ENCODE data around the gene EMC8.
A peak's percentile ranks its signal among the peaks of the same experiment; 100 is the strongest.

The EMC8 gene

DNA sequence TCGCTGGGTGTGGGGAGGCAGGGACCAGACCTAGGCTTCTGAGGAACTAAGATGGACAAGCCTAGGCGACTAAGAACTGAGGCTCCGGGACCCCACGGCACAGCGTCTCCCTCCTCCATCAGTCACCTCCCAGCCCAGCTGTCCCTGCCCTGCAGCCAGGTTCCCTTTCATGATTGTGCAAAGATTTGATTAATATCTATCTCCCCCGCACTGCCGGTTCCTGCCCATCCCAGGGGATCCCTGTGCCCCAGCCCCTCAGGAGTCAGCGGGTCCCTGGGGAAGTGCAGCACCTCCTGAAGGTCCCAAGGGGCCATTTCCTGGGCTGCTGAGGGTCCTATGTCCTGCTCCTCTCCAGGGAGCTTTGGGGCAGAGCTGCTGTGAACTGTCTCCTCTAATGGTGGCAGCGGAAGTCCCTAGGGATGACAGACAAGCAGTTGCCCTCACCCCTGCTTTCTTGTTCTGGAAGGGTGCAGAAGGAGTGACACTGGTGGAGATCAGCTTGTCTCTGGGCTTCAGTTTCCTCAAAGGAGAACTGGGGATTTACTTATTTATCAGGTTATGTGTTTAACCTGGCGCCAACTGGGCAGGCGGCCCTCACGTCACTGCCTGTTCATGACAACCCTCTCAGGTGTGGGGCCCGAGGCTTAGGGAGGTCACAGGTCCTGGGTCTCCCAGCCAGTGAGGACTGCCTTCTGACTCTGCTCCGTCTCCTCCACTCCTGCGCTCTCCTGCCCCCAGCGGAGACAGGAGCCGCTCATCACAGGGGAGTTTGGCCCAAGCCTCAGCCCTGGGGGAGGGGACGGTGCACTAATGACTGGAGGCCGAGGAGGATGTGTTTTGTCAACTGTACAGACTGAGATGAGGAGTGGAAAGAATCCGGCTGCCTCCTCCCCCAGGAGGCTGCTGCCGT lies 46.6 kb downstream of the EMC8 start:
- DNase-seq, result no peak

DNA sequence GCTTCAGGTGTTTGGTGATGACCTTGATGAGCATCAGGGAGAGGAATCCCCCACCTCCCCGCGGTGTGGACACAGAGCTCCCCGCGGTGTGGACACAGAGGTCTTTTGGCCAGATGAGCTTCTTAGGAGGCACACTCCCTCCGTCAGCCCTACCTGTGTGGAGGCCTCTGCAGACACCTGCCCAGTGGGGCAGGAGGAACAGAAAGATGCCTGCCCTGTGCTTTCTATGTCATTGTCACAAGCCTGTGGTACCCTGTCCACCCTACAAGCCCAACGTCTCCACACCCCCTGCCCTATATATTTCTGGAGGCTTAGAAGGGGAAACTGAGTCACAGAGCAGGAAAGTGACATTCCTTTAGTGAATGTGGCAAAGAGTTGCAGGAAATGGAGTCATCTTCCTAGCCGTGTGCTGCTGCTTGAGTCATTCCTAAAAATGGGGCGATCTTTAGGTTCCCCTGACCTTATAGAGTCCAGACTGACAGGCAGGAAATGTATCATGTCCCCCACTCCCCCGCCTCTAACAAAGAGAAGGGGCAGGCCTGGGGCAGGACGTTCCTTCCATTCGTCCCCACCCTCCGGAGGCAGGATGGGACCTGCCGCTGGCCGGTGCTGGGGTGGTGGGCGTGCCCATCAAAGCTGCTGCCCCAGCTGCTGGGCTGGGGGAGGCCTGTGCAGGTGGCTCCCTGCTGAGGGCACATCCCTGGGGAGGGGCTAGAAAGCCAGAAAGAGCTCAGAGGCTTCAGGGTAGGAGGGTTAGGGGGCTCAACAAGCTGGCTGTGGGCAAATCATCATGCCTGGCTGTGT lies 47.4 kb downstream of the EMC8 start:
- no peak for DNase-seq

DNA sequence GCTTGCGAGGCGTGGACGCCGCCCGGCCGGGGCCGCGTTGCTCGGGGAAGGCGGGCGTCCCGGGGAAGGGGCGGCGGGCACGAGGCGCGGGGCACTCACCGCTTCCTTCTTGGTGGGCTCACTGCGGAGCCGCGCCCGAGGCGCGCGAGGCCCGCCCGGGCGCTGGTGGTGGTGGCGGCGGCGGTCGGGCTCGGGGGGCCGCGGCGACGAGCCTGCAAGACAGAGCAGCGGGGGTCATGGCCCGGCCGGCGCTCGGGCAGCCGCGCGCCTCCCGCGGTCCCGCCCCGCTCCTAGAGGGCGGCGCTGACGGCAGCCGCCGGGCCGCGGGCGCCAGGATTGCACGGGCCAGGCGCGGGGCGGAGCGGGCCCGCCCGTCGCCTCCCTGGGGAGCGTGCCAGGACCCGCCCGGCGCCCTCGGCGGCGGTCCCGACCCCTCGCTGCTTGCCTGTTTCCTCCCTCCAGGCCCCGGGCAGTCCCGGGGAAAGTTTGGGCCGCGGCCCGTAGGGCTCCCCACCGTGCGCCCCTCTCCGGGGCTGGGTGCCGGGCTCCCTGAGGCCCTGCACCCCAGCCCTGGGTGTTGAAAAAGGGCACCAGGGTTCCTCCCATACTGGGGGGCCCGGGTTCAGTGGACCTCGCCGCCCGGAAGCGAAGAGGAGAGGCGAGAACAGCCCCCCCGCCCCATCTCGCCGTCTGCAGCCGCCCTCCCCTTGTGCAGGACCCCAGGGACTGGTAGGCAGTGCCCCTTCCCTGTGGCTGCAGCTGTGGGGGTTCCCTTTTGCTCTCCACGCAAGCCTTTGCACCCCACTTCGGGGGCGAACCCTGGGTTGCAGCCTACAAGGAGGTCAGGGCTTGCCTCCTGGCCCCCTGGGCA lies 48.3 kb downstream of the EMC8 start, which contains the start of gene C16orf74:
Gene C16orf74 (minus strand): TSS at position 270 of the 871 bp plus-strand sequence. CDS start 15,879 bp downstream, outside the sequence.
- DNase-seq, result peak; percentile 48

DNA sequence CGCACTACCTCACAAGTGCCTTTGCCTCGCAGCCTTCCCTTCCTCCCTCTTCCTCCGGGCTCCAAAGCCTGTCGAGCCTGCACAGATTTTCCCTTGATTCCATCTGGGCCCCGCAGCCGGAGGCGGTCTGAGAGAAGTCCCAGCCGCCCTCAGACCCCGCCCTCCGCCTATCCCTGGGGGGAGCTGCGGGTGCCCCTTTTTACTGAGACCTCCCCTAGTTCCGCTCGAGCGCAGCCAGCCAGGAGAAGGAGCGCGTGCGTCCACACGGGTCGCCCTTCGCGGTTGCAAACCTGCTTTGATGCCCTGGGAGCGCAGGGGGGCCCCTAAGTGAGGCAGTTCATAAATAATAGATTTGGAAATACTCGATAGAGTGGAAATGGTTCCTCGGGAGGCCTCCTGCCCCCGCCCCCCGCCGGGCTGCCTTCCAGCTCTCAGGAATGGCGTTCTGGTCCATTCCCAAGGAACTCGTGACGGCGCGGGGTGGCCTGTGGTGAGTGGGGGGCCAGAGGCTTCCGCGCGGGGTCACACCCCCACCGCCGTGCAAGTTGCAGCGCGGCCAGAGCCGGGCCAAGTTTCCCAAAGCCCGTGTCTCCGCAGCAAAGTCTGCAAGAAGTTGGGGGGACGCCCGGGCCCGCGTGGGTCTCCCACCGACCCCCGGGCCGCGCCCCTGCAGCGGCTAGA lies 49.1 kb downstream of the EMC8 start:
- DNase-seq, result peak; percentile 28

DNA sequence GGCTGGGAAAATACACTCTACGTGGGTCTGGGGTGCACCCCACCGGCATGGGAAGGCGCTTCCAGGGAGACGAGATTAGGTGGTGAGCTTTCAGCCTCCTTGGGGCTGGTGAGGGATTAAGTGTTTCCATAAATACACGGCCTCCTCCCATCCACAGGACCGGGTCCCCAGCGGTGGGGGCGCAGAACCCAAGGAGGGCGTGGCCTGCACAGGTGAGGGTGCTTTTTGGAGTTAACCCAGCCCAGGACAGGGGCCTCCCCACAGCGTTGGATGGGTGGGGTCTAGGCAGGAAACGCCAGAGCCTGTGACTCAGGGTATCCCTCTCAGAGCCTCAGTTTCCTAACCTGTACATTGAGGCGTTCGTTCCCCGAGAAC lies 49.6 kb downstream of the EMC8 start:
- no peak for DNase-seq

DNA sequence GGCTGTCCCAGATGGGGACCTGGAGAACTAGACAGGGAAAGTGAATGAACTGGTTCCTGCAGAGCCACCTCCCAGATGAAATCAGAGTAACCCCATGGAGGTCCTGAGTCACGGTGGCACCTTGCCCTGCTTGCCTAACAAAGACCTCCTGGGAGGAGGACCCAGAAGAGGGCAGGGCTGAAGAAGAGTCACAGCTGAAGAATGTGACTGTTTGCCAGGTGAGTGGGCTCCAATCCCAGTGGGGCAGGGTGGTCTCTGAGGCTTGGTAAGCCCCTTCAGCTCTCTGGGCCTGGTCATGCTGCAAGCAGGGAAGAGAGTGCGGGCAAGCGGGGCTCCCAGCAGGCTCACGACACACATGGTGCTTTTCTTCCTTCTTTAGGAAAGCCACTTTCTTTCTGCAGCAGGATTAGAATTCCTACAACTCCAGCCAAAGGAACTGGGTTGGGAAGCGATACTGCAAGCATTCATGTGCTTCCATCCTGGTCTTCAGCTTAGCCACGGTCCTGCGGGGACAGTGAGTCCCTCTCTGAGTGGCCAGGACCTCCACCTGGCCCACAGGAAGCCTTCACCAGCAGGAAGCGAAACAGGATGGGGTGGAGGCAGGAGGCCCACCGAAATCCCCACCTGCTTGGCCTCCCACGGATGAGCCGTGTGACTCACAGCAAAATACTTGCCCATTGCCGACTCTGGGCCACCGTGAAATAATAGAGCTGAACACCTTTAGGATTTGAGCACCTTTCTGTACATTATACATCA lies 52.7 kb downstream of the EMC8 start:
- no peak for DNase-seq

DNA sequence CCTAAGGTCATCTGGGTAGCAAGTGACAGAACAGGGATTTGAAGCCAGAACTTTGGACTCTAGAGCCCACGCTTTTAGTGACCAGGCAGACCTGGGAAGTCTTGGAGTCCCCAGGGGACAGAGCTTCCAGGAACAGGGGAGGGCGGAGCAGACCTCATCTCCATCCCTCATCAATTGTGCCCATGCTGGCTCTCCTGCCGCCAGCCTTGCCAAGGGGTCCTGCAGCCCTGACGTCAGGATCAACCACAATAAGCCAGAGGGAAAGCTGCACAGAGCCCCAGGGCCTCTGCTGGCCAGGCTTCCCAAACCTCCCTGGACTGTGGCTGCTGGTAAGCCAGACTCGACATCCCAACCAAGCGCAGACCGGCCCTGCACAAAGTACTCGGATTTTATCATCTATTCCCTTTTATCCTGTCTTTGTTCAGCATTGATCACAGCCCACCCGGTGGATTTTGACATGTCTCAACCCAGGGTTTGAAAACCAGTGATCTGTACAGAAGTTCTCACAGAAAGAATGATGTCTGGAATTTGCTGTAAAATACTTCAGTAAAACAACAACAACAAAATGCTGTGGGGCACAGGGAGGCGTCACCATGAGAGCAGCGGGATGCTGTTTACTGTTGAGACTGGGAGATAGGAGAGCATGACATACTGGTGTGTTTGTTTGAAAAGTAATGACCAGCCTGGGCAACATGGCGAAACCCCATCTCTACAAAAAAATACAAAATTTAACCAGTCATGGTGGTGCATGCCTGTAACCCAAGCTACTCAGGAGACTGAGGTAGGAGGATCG lies 60.2 kb downstream of the EMC8 start:
- DNase-seq, result no peak

DNA sequence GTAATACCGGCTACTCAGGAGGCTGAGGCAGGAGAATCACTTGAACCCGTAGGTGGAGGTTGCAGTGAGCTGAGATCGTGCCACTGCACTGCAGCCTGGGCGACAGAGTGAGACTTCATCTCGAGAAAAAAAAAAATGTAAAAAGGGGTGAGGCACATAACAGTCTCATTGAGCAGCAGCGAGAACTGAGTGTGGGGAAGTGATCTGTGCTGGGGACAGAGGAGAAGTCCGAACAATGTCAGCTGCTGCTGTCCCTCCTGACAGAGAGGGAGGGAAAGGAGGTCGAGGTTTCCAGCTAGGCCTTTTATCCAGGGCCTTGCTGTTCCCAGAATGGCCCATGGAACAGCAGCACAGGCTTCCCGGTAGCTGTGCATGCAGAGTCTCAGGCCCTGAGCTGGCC lies 62.4 kb downstream of the EMC8 start:
- DNase-seq, result no peak

DNA sequence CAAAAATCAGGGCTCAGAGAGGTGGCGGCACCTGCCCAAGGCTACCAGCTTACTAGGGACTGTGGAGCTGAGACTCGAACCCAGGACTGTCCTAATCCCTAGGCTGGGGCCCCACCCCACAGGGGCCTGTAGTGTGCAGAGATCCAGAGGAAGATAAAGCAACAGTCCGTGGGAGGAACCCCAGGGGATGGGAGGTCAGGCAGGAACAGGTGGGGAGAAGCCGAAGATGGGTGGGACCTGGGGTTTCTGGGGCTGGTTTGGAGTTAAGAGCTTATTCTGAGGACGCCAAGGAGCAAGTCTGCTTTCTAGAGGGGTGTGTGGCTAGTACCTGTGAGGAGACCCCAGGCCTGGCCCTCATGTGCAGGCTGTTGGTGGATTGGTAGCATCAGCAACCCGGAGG lies 63.4 kb downstream of the EMC8 start:
- no peak for DNase-seq

DNA sequence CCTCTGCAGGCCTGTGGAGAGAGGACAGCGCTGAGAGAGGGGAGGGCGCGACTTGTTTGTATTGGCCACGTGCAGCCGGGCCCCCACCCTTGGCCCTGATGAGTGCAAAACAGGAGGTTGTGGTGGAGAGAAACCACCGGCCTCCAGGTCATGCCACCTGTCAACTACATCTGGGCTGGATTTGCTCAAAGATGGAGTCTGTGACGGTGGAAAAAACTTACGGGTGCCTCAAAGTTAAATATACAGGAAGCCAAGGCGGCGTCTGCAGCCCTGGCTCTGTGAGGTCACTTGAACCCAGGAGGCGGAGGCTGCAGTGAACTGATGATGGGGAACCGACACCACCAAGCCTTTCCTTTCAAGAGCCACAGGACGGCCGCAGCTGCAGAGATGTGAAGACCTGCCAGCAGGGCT lies 64.1 kb downstream of the EMC8 start:
- peak; percentile 41 for DNase-seq

DNA sequence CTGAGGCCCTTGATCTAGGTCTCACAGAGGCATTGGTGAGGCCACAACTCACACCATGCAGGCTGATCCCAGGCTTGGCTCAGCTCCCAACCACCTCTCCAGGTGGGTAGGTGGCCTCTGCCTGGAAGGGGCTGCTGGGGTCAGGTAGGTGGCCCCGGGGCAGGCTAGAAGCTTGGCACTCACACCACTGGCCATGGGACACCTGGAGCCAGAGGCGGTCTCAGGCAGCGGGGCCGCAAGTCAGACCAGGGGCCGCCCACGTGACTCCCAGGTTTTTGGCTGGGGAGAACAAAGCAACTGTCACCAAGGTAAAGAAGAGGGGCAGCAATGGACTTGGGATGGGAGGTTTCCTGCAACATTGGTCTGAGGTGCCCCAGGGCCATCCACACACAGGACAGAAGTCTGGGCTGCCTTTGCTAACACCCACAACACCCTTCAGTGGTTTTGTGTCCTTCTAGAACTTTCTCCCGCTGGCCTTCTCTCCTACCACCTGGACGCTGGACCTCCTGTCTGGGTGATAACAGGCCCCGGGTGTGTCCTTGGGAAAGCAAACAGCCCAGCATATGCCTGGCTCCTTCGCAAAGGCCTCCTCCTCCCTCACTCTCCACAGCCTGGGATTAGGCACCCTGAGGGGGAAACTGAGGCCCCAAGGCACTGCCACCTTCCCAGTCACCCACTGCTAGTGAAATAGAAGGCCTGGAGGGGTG lies 64.9 kb downstream of the EMC8 start:
- DNase-seq, result no peak

DNA sequence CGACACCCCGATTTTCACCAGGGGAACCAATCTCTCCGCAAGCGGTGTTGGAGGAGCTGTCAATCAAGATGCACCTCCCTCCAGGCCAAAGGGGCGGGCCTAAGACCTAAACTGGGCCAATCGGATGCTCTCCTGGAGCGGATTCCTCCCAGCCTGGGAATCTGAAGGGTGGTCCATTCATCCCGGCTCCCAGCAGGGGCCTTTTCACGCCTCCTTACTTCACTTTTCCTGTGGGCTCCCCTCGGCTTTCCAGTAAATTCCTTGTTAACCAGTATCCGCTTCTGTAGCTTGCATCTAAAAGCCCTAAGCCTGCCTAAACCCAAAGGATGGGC lies 65.5 kb downstream of the EMC8 start:
- no peak for DNase-seq

DNA sequence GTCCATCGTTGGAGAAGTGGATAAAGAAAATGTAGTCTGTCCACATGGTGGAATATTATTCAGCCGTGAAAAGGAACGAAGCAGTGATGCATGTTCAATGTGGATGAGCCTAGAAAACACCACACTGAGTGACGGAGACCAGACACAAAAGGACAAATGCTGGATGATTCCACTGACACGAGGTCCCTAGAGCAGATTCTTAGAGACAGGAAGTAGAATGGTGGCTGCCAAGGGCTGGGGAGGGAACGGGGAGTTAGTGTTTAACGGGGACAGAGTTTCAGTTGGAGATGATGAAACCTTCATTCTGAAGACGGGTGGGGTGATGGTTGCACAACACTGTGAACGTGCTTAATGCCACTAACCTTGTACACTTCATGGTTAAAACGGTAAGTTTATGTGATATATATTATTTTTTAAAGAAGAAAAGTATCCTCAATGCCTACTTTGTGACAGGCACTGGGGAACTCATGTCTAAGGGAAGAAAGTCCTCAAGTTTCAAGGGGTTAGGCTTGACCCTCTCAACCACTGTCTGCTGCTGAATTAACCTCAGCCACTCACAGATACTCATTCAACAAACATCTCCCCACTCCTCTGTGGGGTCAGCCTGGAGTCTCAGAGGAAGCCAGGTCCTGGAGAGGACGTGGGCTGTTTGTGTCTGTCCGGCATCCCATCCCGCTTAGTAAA lies 66.0 kb downstream of the EMC8 start:
- DNase-seq, result no peak

DNA sequence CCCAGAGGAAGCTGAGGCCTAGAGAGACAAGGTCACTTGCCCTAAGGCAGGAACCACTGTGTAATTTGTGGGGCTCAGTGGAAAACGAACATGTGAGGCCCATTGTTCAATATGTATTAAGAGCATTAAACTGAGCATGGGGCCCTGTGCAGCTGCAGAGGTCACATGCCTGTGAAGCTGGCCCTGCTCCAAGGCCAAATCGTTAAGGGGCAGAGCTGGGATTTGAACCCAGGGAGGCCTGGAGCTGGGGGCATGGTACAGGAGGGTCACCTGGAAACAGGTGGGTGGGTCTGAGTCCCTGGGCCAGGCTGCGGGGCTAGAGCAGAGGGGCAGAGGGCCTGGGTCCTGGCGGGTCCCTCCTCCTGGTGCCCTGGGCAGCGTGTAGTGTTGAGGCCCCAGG lies 68.2 kb downstream of the EMC8 start:
- no peak for DNase-seq

DNA sequence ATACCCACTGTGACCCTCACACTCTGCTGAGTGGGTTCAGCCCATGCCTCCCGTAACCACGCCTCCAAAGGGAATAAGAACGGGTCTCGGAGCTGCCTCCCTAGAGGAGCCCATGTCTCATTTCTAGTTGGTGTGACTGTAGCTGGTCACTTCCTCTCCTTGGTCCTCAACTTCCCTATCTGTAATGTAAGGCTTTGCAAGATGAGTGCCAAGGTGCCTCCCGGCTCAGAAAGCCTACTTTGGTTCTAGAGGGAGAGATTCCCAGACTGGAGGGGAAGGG lies 69.2 kb downstream of the EMC8 start:
- no peak for DNase-seq

DNA sequence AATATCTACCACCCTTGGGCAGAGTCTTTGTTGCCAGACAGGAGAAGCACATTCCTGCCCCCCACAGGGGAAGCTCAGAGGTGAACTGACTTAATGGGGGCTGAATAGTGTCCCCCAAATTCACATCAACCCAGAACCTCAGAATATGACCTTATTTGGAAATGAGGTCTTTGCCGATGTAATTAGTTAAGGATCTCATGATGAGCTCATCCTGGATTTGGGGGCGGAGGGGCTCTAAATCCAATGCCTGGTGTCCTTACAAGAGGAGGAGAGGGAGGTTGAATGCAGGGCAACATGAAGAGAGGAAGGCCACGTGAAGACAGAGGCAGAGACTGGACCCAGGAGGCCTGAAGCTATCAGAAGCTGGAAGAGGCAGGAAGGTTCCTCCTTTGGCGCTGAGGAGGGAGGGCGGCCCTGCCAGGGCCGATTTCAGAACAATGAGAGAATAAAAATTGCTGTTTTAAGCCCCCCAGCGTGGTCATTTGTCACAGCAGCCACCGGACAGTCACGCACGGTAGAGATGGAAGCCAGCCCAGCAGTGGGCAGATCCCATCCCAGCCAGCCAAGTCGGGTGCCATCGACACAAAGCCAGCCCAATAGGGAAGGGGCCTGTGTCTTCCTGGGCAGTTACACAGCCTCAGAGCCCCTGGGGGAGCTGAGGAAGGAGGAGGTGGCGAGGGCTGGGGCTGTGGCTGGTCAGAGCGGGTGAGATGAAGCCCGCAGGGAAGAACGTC lies 69.7 kb downstream of the EMC8 start:
- no peak for DNase-seq

DNA sequence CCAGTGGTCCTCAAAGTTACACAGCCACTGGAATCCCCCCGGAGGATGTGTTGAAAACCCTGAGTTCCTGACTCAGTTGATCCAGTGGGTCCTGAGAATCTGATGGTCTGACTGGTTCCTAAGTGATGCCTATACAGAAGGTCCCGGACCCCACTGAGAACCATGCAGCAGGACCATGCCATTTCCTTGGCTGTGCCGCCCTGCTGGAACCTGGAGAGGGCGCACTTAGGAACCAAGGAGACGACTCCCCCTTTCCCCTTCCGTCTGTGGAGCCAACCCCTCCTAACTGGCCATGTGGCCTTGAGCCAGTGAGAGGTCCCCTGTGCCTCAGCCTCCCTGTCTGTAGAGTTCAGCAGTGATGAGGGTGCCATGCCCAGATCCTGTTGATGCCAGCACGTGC lies 70.5 kb downstream of the EMC8 start:
- DNase-seq, result no peak
